NCI-H2196 treated with DMSO at 0.1 percent for 48 hours (cell line): ENCODE data around the gene CTTNBP2NL.
"Not testable (repeated sequence)": the region's sequence is repeated elsewhere in the genome, so short reads cannot be mapped to it uniquely, and the experiment has no call there.

Experiments
- DNase-seq: peaks from one replicate; lab custom pipeline; 2025; ENCODE audit not compliant: unreplicated experiment; lab: John Stamatoyannopoulos, UW

Gene CTTNBP2NL

GRCh38 chr1:112461200-112461871 is 65.3 kb downstream of the CTTNBP2NL start:
- no peak for DNase-seq

GRCh38 chr1:112462953-112463279 is 66.9 kb downstream of the CTTNBP2NL start:
- no peak for DNase-seq

GRCh38 chr1:112464501-112464900 is 68.5 kb downstream of the CTTNBP2NL start:
- no peak for DNase-seq

GRCh38 chr1:112465122-112465521 is 69.1 kb downstream of the CTTNBP2NL start:
- no peak for DNase-seq

- peak; percentile 86 for DNase-seq
These were observed 70.2 kb downstream of the CTTNBP2NL start for GRCh38 chr1:112466078-112466660.

GRCh38 chr1:112470324-112470723 is 74.3 kb downstream of the CTTNBP2NL start:
- DNase-seq = not testable (repeated sequence)

GRCh38 chr1:112470966-112471365 is 75.0 kb downstream of the CTTNBP2NL start:
- DNase-seq = no peak

GRCh38 chr1:112472142-112472541 is 76.1 kb downstream of the CTTNBP2NL start:
- DNase-seq = no peak

- DNase-seq = no peak
These were observed 81.5 kb downstream of the CTTNBP2NL start for GRCh38 chr1:112477550-112477949.

GRCh38 chr1:112478314-112478713 is 82.3 kb downstream of the CTTNBP2NL start:
- DNase-seq = no peak

- not testable (repeated sequence) for DNase-seq
These were observed 90.0 kb downstream of the CTTNBP2NL start for GRCh38 chr1:112486063-112486462.

GRCh38 chr1:112487686-112488085 is 91.7 kb downstream of the CTTNBP2NL start:
- not testable (repeated sequence) for DNase-seq

GRCh38 chr1:112488141-112488540 is 92.1 kb downstream of the CTTNBP2NL start:
- DNase-seq = no peak

GRCh38 chr1:112492076-112492475 is 96.1 kb downstream of the CTTNBP2NL start:
- DNase-seq = no peak

GRCh38 chr1:112493351-112493750 is 97.3 kb downstream of the CTTNBP2NL start:
- DNase-seq = no peak

- DNase-seq = no peak
These were observed 100.3 kb downstream of the CTTNBP2NL start for GRCh38 chr1:112496290-112496689.

GRCh38 chr1:112501810-112502641 is 106.0 kb downstream of the CTTNBP2NL start:
- peak; percentile 61 for DNase-seq

GRCh38 chr1:112502826-112503225 is 106.8 kb downstream of the CTTNBP2NL start:
- no peak for DNase-seq

- no peak for DNase-seq
These were observed 108.1 kb downstream of the CTTNBP2NL start for GRCh38 chr1:112504001-112504660.

- no peak for DNase-seq
These were observed 108.8 kb downstream of the CTTNBP2NL start for GRCh38 chr1:112504661-112505399.

- DNase-seq = no peak
These were observed 109.4 kb downstream of the CTTNBP2NL start for GRCh38 chr1:112505400-112505785.
